ENCODE measurements around the gene GPR101. TPM values are rescaled to one million over a fixed set of nuclear protein-coding genes. Genes with fewer than 3 reads are reported as not detected.
"Not testable (repeated sequence)": the region's sequence is repeated elsewhere in the genome, so short reads cannot be mapped to it uniquely, and the experiment has no call there.

The GPR101 gene
- total RNA-seq, 6 donors from 2014 or later = not detected

DNA sequence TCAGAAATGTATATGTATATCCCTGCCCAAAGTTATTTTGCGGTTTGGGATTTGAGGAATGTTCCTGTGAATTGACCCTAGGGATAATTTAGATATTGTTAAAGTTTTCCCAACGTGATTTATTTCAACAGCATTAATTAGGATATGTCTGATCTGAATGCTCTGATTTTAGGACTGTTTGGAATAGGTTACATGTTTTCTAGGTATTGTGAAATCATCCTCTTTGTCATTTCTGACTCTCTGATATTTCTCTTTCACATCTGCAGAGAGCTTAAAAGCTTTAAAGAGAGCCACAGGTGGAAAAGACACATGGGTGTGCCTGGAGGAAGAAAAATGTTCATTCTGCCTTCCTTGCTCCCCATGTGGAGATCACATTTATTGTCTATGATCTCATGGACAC, 5.1 kb downstream of the GPR101 start:
- Histone ChIP-seq H3K27ac (no peak overlapping the region), H3K27me3 (peaks cover 0 to 8% (median under 1%) of the 10 kb centered on the region in 4 donors), H3K36me3 (no peaks in the 10 kb centered on the region), H3K9me3 (peaks cover 0 to 6% (median 0%) of the 10 kb centered on the region in 4 donors), H3K4me3 (no peak overlapping the region), H3K4me1 (peaks cover 2 to 18% (median 3%) of the 10 kb centered on the region in 4 donors)
- DNase-seq = no peak
- no peak for ATAC-seq (ENCODE audit: low FRiP score in 2 of 2)
- TF ChIP-seq POLR2AphosphoS5 (IDR thresholded peaks at IDR 0.05) (no peak), POLR2A (IDR thresholded peaks at IDR 0.05) (no peak), EP300 (IDR thresholded peaks at IDR 0.05) (no peak)
- TF ChIP-seq, protein P1, sequence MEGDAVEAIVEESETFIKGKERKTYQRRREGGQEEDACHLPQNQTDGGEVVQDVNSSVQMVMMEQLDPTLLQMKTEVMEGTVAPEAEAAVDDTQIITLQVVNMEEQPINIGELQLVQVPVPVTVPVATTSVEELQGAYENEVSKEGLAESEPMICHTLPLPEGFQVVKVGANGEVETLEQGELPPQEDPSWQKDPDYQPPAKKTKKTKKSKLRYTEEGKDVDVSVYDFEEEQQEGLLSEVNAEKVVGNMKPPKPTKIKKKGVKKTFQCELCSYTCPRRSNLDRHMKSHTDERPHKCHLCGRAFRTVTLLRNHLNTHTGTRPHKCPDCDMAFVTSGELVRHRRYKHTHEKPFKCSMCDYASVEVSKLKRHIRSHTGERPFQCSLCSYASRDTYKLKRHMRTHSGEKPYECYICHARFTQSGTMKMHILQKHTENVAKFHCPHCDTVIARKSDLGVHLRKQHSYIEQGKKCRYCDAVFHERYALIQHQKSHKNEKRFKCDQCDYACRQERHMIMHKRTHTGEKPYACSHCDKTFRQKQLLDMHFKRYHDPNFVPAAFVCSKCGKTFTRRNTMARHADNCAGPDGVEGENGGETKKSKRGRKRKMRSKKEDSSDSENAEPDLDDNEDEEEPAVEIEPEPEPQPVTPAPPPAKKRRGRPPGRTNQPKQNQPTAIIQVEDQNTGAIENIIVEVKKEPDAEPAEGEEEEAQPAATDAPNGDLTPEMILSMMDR (IDR thresholded peaks at IDR 0.05) = no peak
- 45 to 67% methylated on average over 2 of the region's 2 CpGs for WGBS, 2 donors

DNA sequence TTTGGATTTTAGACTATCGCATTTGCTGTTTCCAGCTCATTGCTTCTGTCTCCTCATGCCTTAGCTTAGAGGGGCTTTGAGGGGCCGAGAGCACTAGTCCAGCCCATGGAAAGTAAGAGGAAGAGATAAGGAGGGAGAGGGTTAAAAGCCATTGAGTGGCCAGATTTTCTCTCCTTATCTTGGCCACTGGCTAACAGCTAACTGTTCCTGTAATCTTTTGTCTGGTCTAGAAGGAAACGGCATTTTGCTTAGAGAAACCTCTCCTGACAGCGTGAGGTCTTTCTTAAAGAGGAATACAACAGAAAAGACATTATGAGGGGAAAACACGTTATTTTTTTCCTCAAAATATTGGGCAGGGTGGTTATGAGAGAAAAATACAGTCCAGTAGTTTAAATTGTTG, 7.9 kb downstream of the GPR101 start:
- Histone ChIP-seq H3K4me3 (no peak overlapping the region), H3K27ac (no peak overlapping the region), H3K36me3 (no peaks in the 10 kb centered on the region), H3K4me1 (no peaks in the 10 kb centered on the region), H3K9me3 (no peaks in the 10 kb centered on the region), H3K27me3 (no peaks in the 10 kb centered on the region)
- DNase-seq = no peak
- no peak for ATAC-seq (ENCODE audit: low FRiP score in 2 of 2)
- 20 to 40% methylated on average over 5 of the region's 5 CpGs for WGBS, 2 donors
- TF ChIP-seq POLR2AphosphoS5 (IDR thresholded peaks at IDR 0.05) = no peak
- TF ChIP-seq, protein P1 (IDR thresholded peaks at IDR 0.05) = no peak
- no peak for TF ChIP-seq POLR2A (IDR thresholded peaks at IDR 0.05)
- TF ChIP-seq EP300 (IDR thresholded peaks at IDR 0.05) = no peak

DNA sequence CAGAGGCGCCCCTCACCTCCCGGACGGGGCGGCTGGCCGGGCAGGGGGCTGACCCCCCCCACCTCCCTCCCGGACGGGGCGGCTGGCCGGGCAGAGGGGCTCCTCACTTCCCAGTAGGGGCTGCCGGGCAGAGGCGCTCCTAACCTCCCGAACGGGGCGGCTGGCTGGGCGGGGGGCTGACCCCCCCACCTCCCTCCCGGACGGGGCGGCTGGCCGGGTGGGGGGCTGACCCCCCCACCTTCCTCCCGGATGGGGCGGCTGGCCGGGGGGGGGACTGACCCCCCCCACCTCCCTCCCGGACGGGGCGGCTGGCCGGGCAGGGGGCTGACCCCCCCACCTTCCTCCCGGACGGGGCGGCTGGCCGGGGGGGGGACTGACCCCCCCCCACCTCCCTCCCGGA, 33.6 kb downstream of the GPR101 start:
- H3K27ac ChIP-seq; H3K27me3 ChIP-seq; DNase-seq; H3K9me3 ChIP-seq; ATAC-seq (ENCODE audit: low FRiP score in 2 of 2); H3K4me1 ChIP-seq; H3K36me3 ChIP-seq; H3K4me3 ChIP-seq: not testable (repeated sequence)
- no CpG with 5 or more reads among the region's 31 CpGs for WGBS, 2 donors

DNA sequence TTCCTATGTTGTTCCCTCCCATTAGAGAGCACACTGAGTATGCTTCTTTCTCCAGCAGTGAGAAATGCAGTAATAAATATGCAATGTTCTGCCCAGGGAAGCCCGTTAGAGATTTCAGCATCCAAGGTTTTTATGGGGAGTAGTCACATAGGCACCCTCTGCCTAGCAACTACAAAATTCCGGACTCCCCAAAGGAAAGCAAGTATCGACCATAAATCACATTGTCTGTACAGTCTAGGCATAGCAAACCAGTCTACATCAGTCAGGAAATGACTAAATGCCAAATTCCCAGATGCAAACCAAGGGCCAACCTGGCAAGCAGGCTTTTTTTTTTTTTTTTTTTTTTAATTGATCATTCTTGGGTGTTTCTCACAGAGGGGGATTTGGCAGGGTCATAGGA, 34.8 kb downstream of the GPR101 start:
- H3K4me1 ChIP-seq = no peaks in the 10 kb centered on the region
- ATAC-seq (ENCODE audit: low FRiP score in 2 of 2) (peak in 1 of 2 donors; percentile 53), DNase-seq (no peak)
- H3K36me3 ChIP-seq = no peaks in the 10 kb centered on the region
- TF ChIP-seq, protein P1 (IDR thresholded peaks at IDR 0.05) = no peak
- TF ChIP-seq EP300 (IDR thresholded peaks at IDR 0.05) (no peak), POLR2A (IDR thresholded peaks at IDR 0.05) (no peak), POLR2AphosphoS5 (IDR thresholded peaks at IDR 0.05) (no peak)
- no peak overlapping the region for H3K27ac ChIP-seq
- no peak overlapping the region for H3K4me3 ChIP-seq
- H3K9me3 ChIP-seq = no peaks in the 10 kb centered on the region
- no peaks in the 10 kb centered on the region for H3K27me3 ChIP-seq
- 60 to 68% methylated on average over 3 of the region's 3 CpGs for WGBS, 2 donors

Other genes with a start within 250 kb of the GPR101 start
- gene RBMX, start 153.3 kb downstream of the GPR101 start, total RNA-seq = 100 to 1,000 TPM in 5 of 6 donors, 10 to 100 TPM in 1; 97.9 to 206 (median 149) TPM

Data from upper lobe of left lung (tissue), 6 donors.